Suprapubic skin (tissue), 4 donors: Measurements from ENCODE around the gene PEX11A.

Source experiments
- EP300 ChIP-seq: sonication (generic); formaldehyde crosslinking; IDR thresholded peaks from one replicate; pipeline ENCODE4 v1.6.1; 2017; ENCODE audit warnings: antibody characterized with exemption
- POLR2AphosphoS5 ChIP-seq, 3 donors: sonication (generic); formaldehyde crosslinking; IDR thresholded peaks; one replicate each; pipeline ENCODE4 v1.6.1; 2017; ENCODE audit warnings: antibody characterized with exemption in 3 of 3
- TF ChIP-seq, protein P1 (sequence below), 2 donors: fragments of 200-600 bp in 1 of 2; fragments of 450-650 bp in 1 of 2; sonication (generic) in 1 of 2; IDR thresholded peaks; one replicate each; pipeline ENCODE4 v1.5.1; 2016 to 2019; ENCODE audit warnings: antibody characterized with exemption in 2 of 2, mild to moderate bottlenecking in 1 of 2, moderate library complexity in 1 of 2

DNA sequence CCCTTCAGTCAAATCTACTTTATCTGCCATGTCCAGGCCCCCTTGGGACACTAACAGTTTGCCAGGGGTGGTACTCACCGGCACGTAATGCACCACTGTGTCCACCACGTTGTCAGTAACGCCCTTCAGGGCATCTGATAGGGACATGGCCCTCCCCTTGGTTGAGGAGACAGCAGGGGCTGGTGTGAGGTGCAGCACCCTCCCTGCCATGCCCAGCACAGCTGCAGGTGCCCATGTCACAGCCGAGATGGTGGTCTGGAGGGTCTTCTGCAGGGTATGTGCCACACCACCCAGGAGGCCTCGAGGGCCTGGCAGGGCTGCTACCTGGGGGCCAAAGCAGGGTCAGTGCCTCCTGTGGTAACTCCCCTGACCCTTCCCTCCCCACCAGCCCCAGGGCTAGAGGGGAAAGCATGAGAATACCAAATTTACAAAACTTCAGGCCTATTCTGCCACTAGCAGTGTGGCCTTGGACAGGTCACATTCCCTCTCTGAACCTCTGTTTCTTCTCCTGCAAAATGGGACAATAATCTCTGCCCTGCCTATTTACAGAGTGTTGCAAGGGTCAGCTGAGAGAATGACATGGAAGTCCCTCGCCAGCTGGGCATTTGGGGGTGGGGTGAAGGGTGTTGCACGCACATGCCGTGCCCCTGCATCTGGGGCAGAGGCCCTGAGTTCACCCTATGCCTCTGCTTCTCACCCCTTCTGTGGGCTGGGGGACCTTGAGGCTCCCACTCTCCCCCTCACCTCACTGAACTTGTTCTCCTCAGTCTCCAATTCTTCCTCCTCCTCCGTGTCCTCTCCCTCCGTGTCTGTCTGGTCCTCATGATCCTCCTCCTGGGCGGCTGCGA lies 23.5 kb downstream of the PEX11A start:
- TF ChIP-seq POLR2AphosphoS5 (IDR thresholded peaks at IDR 0.05) = no peak
- TF ChIP-seq, protein P1, sequence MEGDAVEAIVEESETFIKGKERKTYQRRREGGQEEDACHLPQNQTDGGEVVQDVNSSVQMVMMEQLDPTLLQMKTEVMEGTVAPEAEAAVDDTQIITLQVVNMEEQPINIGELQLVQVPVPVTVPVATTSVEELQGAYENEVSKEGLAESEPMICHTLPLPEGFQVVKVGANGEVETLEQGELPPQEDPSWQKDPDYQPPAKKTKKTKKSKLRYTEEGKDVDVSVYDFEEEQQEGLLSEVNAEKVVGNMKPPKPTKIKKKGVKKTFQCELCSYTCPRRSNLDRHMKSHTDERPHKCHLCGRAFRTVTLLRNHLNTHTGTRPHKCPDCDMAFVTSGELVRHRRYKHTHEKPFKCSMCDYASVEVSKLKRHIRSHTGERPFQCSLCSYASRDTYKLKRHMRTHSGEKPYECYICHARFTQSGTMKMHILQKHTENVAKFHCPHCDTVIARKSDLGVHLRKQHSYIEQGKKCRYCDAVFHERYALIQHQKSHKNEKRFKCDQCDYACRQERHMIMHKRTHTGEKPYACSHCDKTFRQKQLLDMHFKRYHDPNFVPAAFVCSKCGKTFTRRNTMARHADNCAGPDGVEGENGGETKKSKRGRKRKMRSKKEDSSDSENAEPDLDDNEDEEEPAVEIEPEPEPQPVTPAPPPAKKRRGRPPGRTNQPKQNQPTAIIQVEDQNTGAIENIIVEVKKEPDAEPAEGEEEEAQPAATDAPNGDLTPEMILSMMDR (IDR thresholded peaks at IDR 0.05) = no peak
- no peak for TF ChIP-seq EP300
